Skeletal muscle cell (primary cell): Measurements from ENCODE around the gene SPATC1L.
"Not testable (repeated sequence)": the region's sequence is repeated elsewhere in the genome, so short reads cannot be mapped to it uniquely, and the experiment has no call there.

Source experiments
- DNase-seq: peaks from one replicate; pipeline ENCODE4 v3.0.0-alpha.2; 2010; ENCODE audit warnings: low read depth
- H3K4me3 ChIP-seq: 2 replicates; pipeline ENCODE4 v1.5.1; 2011; ENCODE audit warnings: low read depth, mild to moderate bottlenecking, control low read depth, low read length, moderate library complexity

Gene SPATC1L

GRCh38 chr21:46183910-46184624, at the start of gene SPATC1L:
Gene SPATC1L (minus strand): TSS chr21:46184459. CDS start chr21:46182816, 1,643 bp downstream.
- peak within 1 kb of the TSS; percentile 83 for H3K4me3 ChIP-seq
- DNase-seq, result peak; percentile 57

GRCh38 chr21:46229923-46230260, 45.6 kb upstream of the SPATC1L start:
- H3K4me3 ChIP-seq, result peak overlapping the region; percentile 64
- DNase-seq, result no peak

- no peak for DNase-seq
- peak overlapping the region; percentile 64 for H3K4me3 ChIP-seq
Measured at GRCh38 chr21:46229133-46229922, 45.1 kb upstream of the SPATC1L start.

DNA sequence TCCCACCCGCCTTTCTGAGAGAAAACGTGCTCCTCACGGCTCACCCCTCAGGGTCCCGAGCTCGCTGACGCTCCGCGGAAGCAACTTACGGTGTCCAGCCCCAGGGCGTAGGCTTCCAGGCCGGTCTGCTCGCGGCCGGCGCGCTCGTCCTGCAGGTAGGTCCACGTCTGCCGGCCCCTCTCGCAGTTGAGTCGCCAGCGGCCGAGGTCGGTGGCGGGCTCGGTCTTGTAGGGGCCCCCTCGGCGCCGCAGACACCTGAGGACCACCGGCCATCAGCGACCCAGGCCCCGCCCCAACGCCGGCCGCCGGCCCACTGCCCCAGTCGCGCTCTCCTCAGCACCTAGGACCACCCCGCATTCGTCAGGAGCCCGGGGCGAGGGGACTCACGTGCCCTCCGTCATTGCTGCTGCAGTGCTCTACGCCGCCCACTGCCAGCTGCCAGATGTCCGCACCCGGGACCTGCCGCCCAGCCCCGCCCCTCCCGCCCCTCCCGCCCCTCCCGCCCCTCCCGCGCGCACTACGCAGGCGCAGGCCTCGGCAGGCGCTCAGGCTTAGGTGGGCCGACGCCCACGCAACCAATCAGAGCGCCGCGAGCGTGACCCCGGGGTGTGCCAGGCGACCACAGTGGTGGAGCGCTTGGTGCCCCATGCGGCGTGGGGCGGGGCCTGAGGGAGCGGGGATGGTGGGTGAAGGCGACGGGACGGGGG, 44.2 kb upstream of the SPATC1L start, which contains the start of gene LSS:
Gene LSS, minus strand, starts transcription at position 430 of the 707 bp plus-strand sequence. Its CDS starts 29 bp downstream, at position 401.
- DNase-seq, result peak; percentile 96
- peak within 1 kb of the TSS; percentile 79 for H3K4me3 ChIP-seq

- peak overlapping the region; percentile 79 for H3K4me3 ChIP-seq
- DNase-seq, result no peak
Measured at GRCh38 chr21:46227811-46228344, 43.6 kb upstream of the SPATC1L start.

DNA sequence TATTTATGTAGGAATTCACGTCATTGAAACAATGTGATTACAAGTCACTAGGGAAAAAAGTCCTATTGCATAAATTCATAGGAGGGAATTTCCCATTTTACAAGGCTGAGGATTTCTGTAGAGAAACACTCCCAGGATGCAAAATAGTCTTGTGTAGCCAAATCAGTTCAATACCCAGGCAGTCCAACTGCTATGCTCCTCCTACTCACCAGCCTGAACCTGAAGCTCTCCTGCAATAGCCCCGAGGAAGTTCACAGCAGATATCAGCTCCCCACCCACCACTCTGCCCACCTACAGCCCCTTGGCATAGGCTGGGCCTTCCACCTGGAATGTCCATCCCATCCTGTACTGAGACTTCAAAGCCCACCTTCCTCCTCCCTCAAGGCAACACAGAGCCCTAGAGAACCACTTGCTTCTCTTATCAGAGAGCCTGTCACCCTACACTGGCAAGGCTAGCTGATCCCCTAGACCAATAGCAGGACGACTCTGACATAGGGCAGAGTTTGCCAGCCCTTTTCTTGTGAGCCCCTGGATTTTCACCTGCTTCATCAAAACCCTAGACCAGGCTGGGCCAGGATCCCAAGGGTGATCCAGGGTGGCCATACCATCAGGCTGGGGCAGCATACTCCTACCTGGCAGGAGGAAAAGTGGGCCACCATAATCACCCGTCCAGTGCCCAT, 42.8 kb upstream of the SPATC1L start:
- peak overlapping the region; percentile 79 for H3K4me3 ChIP-seq
- no peak for DNase-seq

DNA sequence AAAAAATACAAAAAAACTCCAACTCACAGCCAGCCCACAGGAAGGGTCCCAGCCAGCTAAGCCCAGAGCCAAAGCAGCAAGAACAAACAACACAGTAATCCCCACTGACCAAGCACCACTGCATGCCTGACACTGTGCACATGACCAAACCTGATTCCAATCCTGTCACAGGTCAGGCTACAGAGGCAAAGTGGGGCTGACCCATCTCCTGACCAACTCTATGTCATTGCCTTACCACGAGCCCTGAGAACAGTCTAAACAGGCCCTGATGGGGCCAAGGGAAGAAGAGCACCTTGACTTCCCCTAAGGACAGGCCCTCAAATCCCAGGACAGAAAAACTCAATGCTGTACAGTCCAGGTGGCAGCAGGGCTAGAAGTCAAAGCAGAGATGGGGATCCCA, 41.9 kb upstream of the SPATC1L start:
- H3K4me3 ChIP-seq, result peak overlapping the region; percentile 79
- DNase-seq, result no peak

DNA sequence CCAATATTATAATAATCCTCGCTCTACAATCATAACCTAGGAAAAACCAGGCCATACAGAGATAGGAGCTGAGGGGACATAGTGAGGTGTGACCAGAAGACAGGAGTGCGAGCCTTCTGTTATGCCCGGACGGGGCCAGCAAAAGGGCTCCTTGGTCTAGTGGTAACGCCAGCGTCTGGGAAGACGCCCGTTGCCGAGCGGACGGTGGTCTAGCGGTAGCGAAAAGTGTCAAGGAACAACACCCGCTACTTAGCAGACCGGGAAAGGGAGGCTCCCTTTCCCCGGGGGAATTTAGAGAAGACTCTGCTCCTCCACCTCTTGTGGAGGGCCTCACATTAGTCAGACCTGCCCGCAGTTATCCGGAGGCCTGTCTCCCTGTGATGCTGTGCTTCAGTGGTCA, 39.4 kb upstream of the SPATC1L start:
- DNase-seq, result not testable (repeated sequence)

GRCh38 chr21:46223217-46223616, 39.0 kb upstream of the SPATC1L start:
- DNase-seq, result no peak
- H3K4me3 ChIP-seq, result no peak overlapping the region

More for the DNA sequence above, 39.4 kb upstream of the SPATC1L start:
- H3K4me3 ChIP-seq, result not testable (repeated sequence)

DNA sequence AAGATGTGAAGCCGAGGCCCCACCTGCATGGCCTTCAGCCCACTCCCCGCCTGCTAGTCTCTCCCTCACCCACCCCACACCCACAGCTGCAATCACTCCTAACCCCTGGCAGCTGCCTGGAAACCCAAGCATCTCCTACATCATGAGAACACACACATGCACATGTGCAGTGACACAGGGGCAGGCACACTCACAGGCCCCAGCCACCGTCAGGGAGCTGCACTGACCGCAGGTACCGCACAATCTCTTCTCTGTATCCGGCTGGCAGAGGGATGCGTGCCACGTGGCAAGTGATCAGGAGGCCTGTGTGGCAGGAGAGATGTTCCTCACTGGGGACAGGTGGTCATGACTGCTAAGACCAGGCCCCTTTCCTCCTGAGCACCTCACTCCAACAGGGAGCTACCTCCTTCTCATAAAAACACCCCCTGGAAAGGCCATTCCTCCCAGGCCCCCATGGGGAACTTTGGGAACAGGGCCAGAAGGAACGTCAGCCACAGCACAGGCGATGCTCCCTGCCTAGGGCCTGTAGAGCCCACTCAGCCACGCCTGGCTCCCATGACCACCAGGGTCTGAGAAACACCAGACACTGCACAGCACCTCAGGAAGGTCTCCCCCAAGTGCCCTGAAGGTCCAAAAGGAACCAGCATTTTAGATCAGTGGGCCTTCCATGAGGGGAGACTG, 38.3 kb upstream of the SPATC1L start:
- no peak for DNase-seq
- H3K4me3 ChIP-seq, result no peak overlapping the region

- no peak overlapping the region for H3K4me3 ChIP-seq
- DNase-seq, result no peak
Measured at GRCh38 chr21:46221664-46222435, 37.6 kb upstream of the SPATC1L start.

GRCh38 chr21:46220847-46221246, 36.6 kb upstream of the SPATC1L start:
- no peak overlapping the region for H3K4me3 ChIP-seq
- no peak for DNase-seq

DNA sequence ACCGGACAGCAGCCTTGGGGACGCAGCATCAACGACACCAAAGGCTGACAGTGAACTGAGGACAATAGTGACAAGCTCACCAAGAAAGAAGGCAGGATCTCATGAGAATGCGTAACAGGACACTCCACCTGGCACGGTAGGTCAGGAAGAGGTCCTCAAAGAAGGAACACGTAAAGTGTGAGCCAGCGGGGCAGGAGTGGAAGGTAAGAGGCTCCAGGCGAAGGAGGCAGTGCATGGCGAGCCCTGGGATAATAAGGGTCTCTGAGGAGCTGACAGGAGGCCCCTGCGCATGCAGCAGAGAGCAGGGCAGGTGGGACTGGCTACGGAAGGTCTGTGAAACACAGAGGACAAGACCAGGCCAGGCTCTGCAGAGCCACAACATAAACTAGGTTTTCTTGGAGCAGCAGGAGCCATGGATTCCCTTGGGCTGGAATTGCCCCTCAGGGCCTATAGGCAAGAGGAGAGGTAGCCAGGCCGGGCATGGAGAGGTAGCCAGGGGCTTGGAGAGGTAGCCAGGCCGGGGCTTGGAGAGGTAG, 36.1 kb upstream of the SPATC1L start:
- H3K4me3 ChIP-seq, result no peak overlapping the region
- no peak for DNase-seq

GRCh38 chr21:46219591-46220239, 35.5 kb upstream of the SPATC1L start:
- no peak for DNase-seq
- H3K4me3 ChIP-seq, result no peak overlapping the region

- no peak for DNase-seq
- no peak overlapping the region for H3K4me3 ChIP-seq
Measured at GRCh38 chr21:46218906-46219590, 34.8 kb upstream of the SPATC1L start.

GRCh38 chr21:46217511-46218196, 33.4 kb upstream of the SPATC1L start:
- DNase-seq, result no peak
- no peak overlapping the region for H3K4me3 ChIP-seq
